BJ (cell line): ENCODE data around the gene EFNA5. TPM values are rescaled to one million over a fixed set of nuclear protein-coding genes. Genes with fewer than 3 reads are reported as not detected.

ENCODE experiments used
- CTCF ChIA-PET: fragments of 350-600 bp; formaldehyde crosslinking; extraction: SDS; loops from one replicate; lab custom pipeline; 2021; ENCODE audit warnings: antibody characterized with exemption, inconsistent platforms; lab: Yijun Ruan, JAX
- POLR2A ChIA-PET: fragments of 300-600 bp; sonication (Branson Sonifier 250); formaldehyde crosslinking; extraction: SDS; loops from one replicate; lab custom pipeline; 2021; ENCODE audit warnings: antibody characterized with exemption; lab: Charles Lee
- DNase-seq: peaks from one replicate; pipeline ENCODE4 v3.0.0-alpha.2; 2011; ENCODE audit warnings: low read depth
- H3K27me3 ChIP-seq: 2 replicates; pipeline ENCODE4 v1.6.0; 2011; ENCODE audit warnings: low read length; ENCODE audit not compliant: control insufficient read depth, insufficient read depth
- H3K36me3 ChIP-seq: 2 replicates; pipeline ENCODE4 v1.5.1; 2011; ENCODE audit warnings: low read length; ENCODE audit not compliant: control insufficient read depth, insufficient read depth
- H3K4me3 ChIP-seq: 2 replicates; pipeline ENCODE4 v1.5.1; 2011; ENCODE audit warnings: low read depth, mild to moderate bottlenecking, control low read depth, low read length
- CTCF ChIP-seq: IDR thresholded peaks from 2 replicates; pipeline ENCODE4 v1.5.1; 2011; ENCODE audit warnings: low read depth, mild to moderate bottlenecking, control low read depth, inconsistent platforms, low read length, moderate library complexity; ENCODE audit not compliant: insufficient read depth
- polyA plus RNA-seq: library from polyadenylated mRNA; depleted of rRNA; stranded (reverse); fragments of >200 nt; gene quantifications from 2 replicates; pipeline ENCODE4 v1.2.3, GENCODE V29; 2011

Gene EFNA5
- polyA plus RNA-seq, 1 experiment: 0.67 TPM

- ChIA-PET CTCF (no interaction called here), POLR2A (no interaction called here)
- Histone ChIP-seq H3K27me3 (no peaks in the 10 kb centered on the region; the same call in 1 of the 2 replicates), H3K4me3 (no peak overlapping the region), H3K36me3 (no peaks in the 10 kb centered on the region)
- no peak for TF ChIP-seq CTCF
- no peak for DNase-seq
Observed at GRCh38 chr5:107451028-107451427, 219.7 kb downstream of the EFNA5 start.

DNA sequence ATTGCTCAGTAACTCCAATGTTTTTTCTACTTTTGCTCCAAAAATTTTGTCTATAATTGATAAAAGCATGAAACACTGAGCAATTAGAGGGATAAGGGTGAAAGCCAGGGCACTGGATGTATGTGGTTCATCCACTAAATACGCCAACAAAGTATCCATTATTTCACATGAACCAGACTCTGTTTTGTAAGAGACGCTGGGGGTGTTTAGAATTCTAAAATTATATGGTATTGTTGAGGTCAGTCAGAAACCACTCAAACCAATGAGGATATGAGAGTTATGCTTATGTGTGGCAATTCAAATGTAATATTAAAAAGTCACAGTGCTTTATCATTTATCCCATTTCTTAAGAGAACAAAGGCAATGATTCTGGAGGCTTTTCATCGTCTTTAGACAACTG is 220.2 kb downstream of the EFNA5 start:
- H3K27me3 ChIP-seq: no peaks in the 10 kb centered on the region; the same call in 1 of the 2 replicates
- no peak overlapping the region for H3K4me3 ChIP-seq
- no peaks in the 10 kb centered on the region for H3K36me3 ChIP-seq
- ChIA-PET POLR2A (no interaction called here), CTCF (no interaction called here)
- no peak for TF ChIP-seq CTCF
- no peak for DNase-seq

GRCh38 chr5:107449369-107449768 is 221.4 kb downstream of the EFNA5 start:
- POLR2A ChIA-PET: no interaction called here
- no peaks in the 10 kb centered on the region for H3K36me3 ChIP-seq
- no peak for TF ChIP-seq CTCF
- H3K4me3 ChIP-seq: no peak overlapping the region
- CTCF ChIA-PET: interaction anchor here (0.6 to 1.4 kb wide), 2 partner anchors 21 to 23 kb away, joined by 3 read pairs; no protein-coding TSS in a partner anchor
- DNase-seq: no peak
- H3K27me3 ChIP-seq: no peaks in the 10 kb centered on the region; the same call in 1 of the 2 replicates

DNA sequence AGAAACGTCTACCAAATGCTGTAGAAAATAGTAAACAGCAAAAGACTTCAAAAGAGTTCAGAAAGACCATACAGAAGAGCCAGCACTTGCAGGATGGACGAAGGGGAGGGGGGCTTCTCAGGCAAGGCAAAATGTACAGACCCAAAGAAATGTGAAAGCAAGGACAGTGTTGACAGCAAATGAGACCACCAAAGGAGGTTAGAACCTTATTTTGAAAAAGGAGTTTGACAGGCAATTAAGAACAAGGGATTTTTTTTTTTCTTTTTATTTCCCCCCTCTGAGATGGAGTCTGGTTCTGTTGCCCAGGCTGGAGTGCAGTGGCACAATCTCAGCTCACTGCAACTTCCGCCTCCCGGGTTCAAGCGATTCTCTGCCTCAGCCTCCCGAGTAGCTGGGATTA is 223.2 kb downstream of the EFNA5 start:
- Histone ChIP-seq H3K4me3 (no peak overlapping the region), H3K36me3 (no peaks in the 10 kb centered on the region), H3K27me3 (no peaks in the 10 kb centered on the region; the same call in 1 of the 2 replicates)
- DNase-seq: no peak
- ChIA-PET CTCF (interaction anchor here (0.6 kb wide), 1 partner anchor 42 kb away, joined by 3 read pairs; no protein-coding TSS in a partner anchor), POLR2A (no interaction called here)
- no peak for TF ChIP-seq CTCF

- ChIA-PET CTCF (no interaction called here), POLR2A (no interaction called here)
- DNase-seq: no peak
- Histone ChIP-seq H3K27me3 (no peaks in the 10 kb centered on the region; the same call in 1 of the 2 replicates), H3K36me3 (no peaks in the 10 kb centered on the region), H3K4me3 (no peak overlapping the region)
- TF ChIP-seq CTCF: no peak
Observed at GRCh38 chr5:107446972-107447371, 223.8 kb downstream of the EFNA5 start.
